COLO829 (cell line): ENCODE measurements around the gene TEX13B.
"Not testable (repeated sequence)": the region's sequence is repeated elsewhere in the genome, so short reads cannot be mapped to it uniquely, and the experiment has no call there.

Experiments
- DNase-seq: peaks from one replicate; pipeline ENCODE4 v3.0.0; 2012; ENCODE audit warnings: low spot score

TEX13B gene, protein sequence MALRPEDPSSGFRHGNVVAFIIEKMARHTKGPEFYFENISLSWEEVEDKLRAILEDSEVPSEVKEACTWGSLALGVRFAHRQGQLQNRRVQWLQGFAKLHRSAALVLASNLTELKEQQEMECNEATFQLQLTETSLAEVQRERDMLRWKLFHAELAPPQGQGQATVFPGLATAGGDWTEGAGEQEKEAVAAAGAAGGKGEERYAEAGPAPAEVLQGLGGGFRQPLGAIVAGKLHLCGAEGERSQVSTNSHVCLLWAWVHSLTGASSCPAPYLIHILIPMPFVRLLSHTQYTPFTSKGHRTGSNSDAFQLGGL

DNA sequence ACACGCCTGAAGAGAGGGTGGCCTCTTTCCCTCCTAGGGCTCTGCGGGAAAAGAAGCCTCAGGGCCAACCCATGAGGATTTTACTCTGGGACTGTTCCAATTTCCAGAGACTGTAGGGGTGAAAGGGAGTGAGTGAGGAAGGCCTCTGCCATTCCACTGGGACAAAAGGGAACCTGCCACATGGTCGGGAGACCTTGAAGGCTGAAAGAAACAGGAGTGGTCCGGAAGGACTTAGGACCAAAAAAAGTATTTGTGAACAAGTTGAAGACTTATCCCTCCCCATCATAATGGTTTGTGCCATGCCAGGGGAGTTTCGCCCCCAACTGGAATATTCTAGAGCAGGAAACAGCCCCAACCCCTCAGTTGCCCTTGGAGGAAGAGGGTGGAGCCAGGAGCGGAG is at the start of gene TEX13B:
Gene TEX13B (minus strand): TSS at position 15 of the 400 bp plus-strand sequence. CDS start 243 bp downstream, outside the sequence.
- DNase-seq, result no peak

DNA sequence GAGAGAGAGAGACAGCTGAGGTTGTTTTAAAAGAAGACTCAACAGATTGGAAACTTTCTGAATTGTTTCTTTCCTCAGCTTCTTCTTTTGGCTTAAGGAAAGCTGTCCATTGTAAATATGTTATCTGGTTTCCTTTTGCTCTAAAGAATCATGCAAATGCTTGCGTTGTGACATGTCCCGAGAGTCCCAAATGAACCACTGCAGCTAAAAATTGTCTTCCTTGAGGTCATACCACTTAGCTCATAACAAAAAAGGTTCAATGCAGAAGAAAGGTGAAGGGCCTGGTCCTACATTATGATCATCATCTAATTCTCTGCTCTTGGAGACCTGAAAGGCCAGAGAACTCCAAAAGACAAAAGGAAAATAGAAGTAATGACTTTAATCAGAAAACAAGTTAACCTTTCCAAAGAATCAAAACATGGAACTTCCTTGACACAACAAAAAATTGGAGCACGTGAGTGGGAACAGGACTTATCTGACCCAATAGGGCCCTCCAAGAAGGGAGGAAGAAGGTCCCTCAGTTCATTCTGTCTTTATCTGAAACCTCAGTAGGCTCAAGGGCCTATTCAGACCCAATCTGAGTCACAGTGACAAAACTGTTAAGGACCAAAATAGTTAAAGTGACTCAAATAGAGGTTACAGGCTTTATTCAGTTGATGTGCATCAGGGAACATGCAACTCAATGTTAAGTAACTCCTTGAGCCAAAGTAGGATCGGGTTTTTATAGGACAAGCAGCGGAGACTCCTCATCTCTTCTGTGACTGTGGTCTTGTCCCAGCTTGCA is 48.0 kb upstream of the TEX13B start:
- no peak for DNase-seq

DNA sequence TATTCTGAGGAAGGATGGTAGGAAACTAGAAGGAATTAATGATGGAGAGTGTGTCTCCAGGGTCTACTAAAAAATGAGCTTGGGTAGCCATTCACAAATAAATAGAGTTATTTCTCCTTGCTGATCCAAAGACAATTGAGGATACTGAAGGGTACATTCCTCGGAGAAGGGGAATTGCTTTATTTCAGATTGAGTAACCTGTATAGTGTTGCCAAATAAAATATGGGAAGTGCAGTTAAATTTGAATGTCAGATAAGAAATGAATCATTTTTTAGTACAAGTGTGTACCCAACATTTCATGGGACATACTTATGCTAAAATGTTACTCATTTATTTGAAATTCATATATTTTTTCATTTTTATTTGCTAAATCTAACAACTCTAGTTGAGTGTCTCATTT is 46.7 kb upstream of the TEX13B start:
- no peak for DNase-seq

DNA sequence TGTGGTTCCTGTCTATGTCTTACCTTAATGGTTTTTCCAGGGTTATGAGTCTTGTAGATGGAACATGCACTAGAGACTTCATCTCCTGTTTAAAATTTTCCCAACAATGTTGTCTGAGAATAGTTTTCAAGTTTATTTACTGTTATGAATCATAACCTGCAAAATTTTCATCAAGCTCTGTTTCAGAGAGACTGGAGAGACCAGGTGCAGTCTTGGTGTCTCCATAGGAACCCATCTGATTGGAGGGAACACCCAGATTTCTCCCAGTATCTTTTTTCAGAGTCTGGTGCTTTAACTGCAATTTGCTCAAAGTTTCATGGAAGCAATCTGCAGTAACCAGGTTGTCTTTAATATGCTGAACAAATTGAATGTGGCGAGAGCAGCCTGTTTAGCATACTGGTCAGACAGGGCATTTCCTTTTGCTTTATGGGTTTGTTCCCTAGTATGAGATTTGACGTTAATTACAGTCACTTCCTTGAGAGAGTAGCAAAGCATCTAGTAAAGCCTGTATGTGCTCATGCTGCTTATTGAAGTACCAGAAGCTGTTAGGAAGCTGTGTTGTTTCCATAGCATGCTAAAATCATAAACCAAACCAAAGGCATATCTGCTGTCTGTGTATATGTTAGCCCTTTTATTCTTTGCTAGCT is 43.9 kb upstream of the TEX13B start:
- DNase-seq, result no peak

DNA sequence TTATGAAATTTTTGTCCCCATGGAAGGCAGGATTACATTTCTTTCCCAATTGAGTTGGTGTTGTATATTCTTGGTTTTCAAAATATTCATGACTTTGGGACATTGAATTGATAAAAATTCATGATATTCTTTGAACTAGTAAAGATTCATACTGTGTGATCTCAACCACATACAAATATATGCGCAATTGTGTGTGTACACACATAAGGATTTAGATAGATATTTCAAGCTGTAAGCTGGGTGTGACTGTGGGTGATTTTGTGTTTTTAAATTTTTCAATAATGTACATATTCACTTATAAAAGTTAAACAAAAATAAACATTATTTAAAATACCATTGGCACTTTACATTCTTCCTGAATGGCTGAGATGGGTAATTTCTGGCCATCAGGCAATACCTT is 43.2 kb upstream of the TEX13B start:
- no peak for DNase-seq

DNA sequence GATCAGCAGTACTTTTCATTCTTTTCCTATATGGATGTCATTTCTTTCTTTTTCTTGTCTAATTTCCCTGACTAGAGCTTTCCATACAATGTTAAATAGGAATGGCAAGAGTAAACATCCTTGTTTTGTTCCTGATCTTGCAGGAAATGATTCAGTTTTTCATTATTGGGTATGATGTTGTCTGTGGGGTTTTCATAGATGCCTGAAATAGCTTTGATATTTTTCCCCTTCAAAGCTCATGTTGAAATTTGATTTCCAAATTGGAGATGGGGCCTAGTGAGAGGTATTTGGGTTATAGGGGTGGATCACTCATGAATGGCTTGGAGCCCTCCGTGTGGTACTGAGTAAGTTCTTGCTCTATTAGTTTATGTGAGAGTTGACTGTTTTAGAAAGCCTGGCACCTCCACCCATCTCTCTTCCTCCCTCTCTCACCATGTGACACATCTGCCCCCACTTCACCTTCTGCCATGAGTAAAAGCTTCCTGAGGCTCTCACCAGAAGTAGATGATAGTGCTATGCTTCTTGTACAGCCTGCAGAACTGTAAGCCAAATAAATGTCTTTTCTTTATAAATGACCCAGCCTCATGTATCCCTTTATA is 40.4 kb upstream of the TEX13B start:
- no peak for DNase-seq

DNA sequence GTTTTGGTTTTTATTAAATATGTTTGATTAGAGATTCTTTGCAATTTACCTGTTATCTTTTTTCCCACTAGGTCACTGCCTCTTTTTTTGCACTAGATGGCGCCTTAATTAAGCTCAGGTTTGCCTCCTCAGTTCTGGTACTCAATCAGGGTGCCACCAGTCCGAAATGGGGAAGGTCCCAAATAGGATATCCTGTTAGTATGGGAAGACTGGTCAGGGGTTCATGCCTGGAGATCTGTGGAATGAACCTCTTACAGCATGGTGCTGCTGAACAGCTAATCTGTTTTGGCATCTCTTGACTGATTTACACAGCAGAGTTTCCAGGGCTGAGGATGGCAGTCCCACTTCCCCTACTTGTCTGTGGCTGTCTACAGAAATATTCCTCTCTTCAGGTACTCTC is 38.5 kb upstream of the TEX13B start:
- peak; percentile 10 for DNase-seq

DNA sequence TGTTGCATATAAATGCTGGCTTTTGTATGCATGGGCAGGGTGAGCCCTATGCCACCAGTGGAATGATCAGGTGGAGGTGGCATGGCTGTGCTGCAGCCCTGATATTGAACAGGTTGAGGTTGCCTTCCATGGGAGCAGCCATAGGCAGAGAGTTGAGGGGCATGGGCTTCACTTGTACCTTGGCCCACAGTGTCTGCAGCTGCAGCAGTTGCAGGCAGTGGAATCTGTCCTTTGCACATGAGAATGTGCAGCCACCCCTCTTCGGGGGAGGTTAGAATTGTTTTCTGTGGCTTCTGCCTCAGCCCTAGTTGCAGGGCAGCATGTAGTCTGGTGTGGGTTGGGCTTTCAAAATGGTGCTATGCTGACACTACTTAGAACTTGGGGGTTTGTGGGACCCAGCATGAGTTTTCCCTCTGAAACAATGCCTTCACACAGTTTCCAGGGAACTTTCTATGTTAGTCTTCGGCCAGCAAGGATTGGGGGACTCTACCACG is 37.3 kb upstream of the TEX13B start:
- no peak for DNase-seq

DNA sequence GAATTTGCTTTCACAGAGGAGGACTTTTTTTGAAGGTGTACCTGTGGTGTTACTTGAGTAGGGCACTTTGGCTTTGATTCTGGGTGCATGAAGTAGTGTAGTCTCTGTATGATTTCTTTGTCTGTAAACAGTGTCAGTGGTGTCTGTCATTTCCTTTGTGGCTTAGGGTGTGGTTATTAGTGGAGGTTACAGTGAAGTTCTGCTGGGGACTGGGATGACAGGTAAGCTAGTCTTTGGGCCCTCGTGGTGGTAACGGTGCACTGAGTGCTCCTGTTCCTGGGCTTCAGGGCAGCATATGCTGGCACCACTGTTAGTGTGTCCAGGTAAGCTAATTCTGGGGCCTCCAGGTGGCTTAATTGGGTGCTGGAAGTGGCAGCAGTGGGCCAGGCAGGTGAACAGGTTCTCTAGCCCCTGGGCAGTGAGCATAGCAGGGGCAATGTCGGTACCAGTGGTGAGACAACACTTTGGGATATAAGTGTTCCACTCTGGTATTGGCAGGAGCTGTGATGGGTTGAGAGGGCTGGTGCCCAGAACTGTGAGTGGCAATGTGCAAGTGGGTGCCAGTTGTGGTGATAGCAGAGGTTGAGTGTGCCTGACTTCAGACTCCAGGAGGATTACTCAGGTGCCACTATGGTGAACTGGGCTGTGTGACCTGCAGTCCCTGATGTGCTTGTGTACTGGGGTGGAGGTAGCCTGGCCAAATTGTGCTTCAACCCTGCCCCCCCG is 36.6 kb upstream of the TEX13B start:
- no peak for DNase-seq

DNA sequence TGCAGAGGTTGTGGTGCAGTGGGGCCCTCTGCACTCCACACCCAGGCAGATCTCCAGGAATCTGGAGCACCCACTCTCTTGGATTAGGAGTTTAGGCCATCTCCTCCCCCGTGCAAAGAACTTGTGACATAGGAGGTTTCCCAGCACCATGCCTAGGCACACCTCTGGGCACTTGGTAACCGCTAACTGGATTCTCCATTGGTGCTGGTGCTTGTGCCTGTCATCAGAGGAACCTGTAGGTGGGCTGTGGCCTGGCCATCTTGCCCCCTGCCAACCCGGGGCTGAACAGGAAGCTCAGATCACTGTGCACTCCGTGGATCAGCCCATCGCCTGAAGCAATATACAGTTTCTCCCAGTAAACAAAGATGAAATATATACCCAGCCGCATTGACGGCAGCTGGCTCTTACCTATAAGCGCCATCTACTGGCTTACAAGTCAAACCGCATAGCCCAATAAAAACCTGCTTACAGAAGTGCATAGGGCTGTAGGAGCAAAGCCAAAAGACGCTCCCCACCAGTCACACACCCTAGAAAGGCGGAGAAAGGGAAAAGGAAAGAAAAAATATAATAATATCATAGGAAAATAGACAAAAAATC is 19.1 kb upstream of the TEX13B start:
- DNase-seq, result peak; percentile 42

DNA sequence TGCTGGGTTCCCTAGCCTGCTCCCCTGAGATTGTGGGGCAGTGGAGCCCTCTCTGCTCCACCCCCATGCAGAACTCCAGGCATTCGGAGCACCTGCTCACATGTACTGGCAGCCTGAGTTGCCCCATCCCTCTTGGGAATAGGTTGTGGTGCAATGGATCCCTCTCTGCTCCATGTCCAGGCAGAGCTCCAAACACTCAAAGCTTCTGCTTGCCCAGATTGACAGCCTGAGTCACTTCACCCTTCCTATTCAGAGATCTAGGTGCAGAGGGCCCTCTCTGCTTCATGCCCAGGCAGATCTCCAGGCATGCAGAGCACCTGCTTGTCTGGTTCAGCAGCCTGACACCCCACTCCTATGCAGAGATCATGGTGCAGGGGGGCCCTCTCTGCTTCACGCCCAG is 18.6 kb upstream of the TEX13B start:
- no peak for DNase-seq

DNA sequence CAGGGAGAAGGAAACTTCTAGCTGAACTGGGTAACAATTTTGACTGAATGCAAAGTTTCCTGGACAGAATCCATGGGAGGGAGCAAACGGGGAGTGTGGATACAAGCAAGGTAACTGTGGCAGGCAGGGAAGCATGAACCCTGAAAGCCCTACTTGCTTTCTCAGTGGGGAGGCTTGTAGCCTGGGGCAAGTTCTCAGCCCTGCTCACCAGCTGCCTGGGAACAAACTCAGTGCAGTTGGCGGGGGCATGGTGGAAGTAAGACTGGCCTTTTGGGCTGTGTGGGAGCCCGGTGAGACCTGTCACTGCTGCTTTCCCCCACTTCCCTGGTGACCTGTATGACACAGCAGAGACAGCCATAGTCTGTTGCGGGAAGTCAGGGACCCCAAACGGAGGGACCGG is 14.0 kb upstream of the TEX13B start:
- DNase-seq, result no peak

DNA sequence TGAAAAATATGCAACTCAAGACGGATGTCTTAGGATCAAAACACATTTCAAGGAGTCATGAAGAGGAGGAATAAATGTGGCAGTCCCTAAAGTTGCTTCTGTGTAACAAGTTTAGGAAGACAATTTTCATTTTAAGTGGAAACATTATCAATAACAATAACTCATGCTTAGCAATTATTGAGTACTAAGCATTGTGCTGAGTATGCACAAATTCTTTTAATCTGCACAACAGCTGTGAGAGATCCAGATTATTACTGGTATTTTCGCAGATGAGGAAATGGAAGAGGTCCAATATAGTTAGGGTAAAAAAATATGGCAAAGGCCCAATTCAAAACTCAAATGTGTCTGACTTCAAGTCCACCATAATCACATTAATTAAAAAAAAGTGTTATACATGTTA is 2.9 kb upstream of the TEX13B start:
- DNase-seq, result no peak

DNA sequence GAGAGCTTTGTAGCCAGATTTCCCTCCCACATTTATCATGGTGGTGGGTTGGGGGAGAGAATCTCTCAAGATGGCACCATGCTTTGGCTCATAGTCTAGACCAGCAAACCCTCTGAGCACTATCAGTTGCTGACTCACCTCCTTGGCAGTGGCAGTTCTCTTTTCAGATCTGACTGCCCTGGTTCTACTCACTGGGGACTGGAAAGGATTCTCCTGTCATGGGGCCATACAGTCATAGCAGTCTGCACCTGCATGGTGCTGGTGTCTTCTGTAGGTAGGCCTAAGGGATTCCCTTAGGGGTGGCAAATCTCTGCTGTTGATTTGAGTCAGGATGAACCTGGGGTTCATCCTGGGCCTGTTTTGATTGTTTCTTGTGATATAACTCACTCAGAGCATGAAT is 2.6 kb downstream of the TEX13B start:
- DNase-seq, result no peak

DNA sequence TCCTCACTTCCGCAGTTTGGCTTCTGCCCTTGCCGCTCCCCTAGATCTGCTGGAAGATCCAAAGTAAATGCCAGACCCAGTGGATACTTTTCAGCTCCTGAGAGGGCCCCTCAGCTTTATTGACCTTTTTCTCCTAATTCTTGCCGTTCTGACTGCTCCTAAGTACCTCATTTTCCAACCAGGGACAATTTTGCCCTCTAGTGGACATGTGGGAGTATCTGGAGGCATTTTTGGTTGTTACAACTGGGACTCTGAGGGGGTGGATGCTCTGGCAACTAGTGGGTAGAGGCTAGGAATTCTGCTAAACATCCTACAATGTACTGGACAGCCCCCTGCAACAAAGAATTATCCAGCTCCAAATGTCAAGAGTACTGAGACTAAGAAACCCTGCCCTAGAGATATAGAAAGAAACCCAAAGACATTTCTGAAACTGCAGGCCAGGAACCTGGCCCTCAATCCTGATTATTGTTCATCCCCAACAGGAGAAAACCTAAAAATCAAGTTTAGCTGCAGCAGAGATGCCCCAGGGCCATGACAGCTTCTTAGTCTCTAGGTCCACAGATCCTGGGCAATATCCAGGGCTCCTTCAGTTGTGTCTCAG is 3.4 kb downstream of the TEX13B start:
- DNase-seq, result no peak

DNA sequence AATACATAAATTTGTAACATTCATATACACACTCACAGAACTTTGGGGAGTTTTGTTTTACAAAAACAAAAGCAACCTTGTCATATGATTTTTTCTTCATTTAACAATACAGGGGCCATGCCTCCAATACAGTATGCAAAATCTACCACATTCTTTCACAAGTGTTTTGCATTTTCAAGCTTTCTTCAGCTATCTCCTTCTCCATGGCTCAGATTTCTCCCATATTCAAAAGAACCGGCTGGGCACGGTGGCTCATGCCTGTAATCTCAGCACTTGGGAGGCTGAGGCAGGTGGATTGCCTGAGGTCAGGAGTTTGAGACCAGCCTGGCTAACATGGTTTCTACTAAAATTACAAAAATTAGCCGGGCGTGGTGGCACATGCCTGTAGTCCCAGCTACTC is 4.1 kb downstream of the TEX13B start:
- DNase-seq, result no peak

DNA sequence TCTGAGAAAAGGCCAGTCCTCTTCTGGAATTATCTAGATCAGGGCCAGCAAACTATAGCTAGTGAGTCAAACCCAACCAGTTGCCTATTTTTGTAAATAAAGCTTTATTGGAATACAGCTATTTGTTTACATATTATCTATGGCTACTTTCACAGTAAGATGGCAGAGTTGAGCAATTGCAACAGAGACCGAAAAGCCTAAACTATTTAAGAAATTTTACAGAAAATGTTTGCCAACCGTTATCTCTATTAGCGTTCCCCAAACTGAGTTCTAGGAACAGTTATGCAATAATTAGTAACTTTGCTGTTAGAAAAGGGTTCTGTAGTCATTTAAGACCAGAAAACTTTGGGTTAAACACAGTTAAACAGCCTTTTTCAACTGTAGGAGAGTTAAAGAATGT is 10.5 kb downstream of the TEX13B start:
- DNase-seq, result no peak

DNA sequence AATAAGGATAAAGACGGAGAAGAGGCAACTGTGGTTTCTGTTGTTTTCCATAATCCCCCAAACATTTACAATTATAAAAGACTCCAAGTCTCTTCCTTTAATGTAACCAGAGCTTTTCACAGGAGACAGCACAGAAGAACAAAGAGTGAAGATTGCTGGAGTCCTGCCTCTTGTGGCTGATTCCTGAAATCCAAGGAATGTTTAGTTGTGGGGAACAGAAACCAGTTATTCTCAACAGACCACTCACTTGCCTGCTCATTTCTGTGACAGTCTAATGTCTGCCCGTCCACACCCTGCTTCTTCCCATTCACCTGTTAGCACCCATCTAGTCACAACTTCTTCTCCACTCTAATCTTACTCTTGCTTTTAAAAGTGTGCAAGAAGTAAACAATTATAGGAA is 12.1 kb downstream of the TEX13B start:
- DNase-seq, result no peak

DNA sequence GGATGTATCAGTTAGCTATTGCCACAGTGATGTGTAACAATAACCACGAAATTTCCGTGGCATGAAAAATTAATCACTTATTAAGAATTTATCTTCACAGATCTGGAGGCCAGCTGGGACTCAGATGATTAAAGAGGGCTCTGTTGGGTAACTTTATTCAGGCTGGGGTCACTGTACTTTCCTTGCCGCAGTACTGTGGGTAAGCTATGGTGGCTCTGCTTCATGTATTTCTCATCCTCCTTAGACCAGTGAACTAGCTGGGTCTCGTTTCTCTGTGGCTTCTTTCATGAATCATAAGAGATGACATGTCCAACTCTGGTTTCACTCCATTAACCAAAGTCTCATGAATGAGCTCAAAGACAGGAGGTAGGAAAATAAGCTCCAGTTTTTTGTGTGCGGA is 13.5 kb downstream of the TEX13B start:
- no peak for DNase-seq

DNA sequence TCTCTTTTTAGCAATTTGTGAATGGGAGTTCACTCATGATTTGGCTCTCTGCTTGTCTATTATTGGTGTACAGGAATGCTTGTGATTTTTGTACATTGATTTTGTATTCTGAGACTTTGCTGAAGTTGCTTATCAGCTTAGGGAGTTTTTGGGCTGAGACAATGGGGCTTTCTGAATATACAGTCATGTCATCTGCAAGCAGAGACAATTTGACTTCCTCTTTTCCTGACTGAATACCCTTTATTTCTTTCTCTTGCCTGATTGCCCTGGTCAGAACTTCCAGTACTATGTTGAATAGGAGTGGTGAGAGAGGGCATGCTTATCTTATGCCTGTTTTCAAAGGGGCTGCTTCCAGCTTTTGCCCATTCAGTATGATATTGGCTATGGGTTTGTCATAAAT is 26.8 kb downstream of the TEX13B start:
- not testable (repeated sequence) for DNase-seq

DNA sequence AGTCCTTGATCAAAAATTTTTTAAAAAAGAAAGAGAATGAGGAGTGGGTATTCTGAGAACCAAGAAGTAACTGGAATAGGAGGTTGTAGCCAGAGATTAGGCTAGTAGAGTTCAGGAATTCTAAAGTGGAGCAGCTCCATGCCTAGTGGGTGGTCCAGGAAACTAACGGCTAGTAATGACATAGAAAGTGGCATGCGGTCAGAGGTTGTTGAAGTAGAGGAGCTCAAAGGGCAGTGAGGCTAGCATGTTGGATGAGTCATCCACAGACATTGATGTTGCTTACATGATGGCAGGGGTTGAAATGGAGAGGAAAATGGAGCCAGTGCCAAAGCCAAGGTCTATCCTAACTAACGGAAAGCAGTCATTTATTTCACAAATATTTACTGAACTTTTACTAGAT is 42.1 kb downstream of the TEX13B start:
- no peak for DNase-seq
